Right atrium auricular region (tissue), 2 donors: ENCODE results near the gene CASTOR1. TPM values are rescaled to one million over a fixed set of nuclear protein-coding genes. Genes with fewer than 3 reads are reported as not detected.

Experiments used
- DNase-seq: peaks from one replicate; pipeline ENCODE4 v3.0.0-alpha.2; 2019; ENCODE audit warnings: low spot score
- H3K27ac ChIP-seq, 2 donors: fragments of 200-600 bp; sonication (generic); 1 replicate in 1 of 2; 2 replicates in 1 of 2; pipeline ENCODE4 v1.5.1; 2016 to 2019
- H3K27me3 ChIP-seq, 2 donors: fragments of 200-600 bp; sonication (generic); one replicate each; pipeline versions ENCODE4 v1.5.1 to v1.6.0; 2017 to 2019
- H3K36me3 ChIP-seq: fragments of 200-600 bp; sonication (generic); one replicate; pipeline ENCODE4 v1.5.1; 2016
- H3K4me1 ChIP-seq, 2 donors: fragments of 200-600 bp; sonication (generic); one replicate each; pipeline versions ENCODE4 v1.5.1 to v1.6.0; 2017 to 2019
- H3K4me3 ChIP-seq, 2 donors: fragments of 200-600 bp; sonication (generic); 1 replicate in 1 of 2; 2 replicates in 1 of 2; pipeline ENCODE4 v1.5.1; 2017 to 2019; ENCODE audit warnings: mild to moderate bottlenecking in 1 of 2, moderate library complexity in 1 of 2
- H3K9me3 ChIP-seq, 2 donors: fragments of 200-600 bp; sonication (generic); one replicate each; pipeline ENCODE4 v1.5.1; 2019
- CTCF ChIP-seq, 2 donors: fragments of 200-600 bp; sonication (generic); IDR thresholded peaks; one replicate each; pipeline ENCODE4 v1.5.1; 2019; ENCODE audit warnings: antibody characterized with exemption in 2 of 2
- total RNA-seq, 2 donors: library from RNA; depleted of rRNA; stranded (reverse); fragments of >200 nt; gene quantifications; one replicate each; pipeline ENCODE4 v1.1.0, GENCODE V29; 2016

Gene CASTOR1
- total RNA-seq, 2 donors from 2014 or later, result 8.1 to 12.5 TPM

GRCh38 chr22:30302810-30303138 is 13.5 kb upstream of the CASTOR1 start:
- Histone ChIP-seq H3K9me3 (no peaks in the 10 kb centered on the region), H3K4me1 (peaks cover 0 to 74% of the 10 kb centered on the region in 2 donors), H3K36me3 (peaks cover 35% of the 10 kb centered on the region), H3K4me3 (no peak overlapping the region), H3K27me3 (no peaks in the 10 kb centered on the region), H3K27ac (peak overlapping the region; percentile 75 to 79)
- no peak for TF ChIP-seq CTCF (IDR thresholded peaks at IDR 0.05)
- no peak for DNase-seq

GRCh38 chr22:30301995-30302809 is 12.9 kb upstream of the CASTOR1 start:
- Histone ChIP-seq H3K27ac (peak overlapping the region; percentile 75 to 79), H3K27me3 (no peaks in the 10 kb centered on the region), H3K9me3 (no peaks in the 10 kb centered on the region), H3K4me3 (no peak overlapping the region), H3K4me1 (peaks cover 0 to 69% of the 10 kb centered on the region in 2 donors), H3K36me3 (peaks cover 41% of the 10 kb centered on the region)
- DNase-seq, result no peak
- TF ChIP-seq CTCF (IDR thresholded peaks at IDR 0.05), result no peak

GRCh38 chr22:30299322-30299721 is 10.0 kb upstream of the CASTOR1 start:
- TF ChIP-seq CTCF (IDR thresholded peaks at IDR 0.05), result no peak
- Histone ChIP-seq H3K4me1 (peaks cover 0 to 40% of the 10 kb centered on the region in 2 donors), H3K27me3 (no peaks in the 10 kb centered on the region), H3K36me3 (peaks cover 66% of the 10 kb centered on the region), H3K4me3 (no peak overlapping the region), H3K9me3 (no peaks in the 10 kb centered on the region), H3K27ac (no peak overlapping the region)
- DNase-seq, result no peak

- Histone ChIP-seq H3K4me1 (peaks cover 0 to 28% of the 10 kb centered on the region in 2 donors), H3K4me3 (no peak overlapping the region), H3K36me3 (peaks cover 72% of the 10 kb centered on the region), H3K27ac (no peak overlapping the region), H3K9me3 (no peaks in the 10 kb centered on the region), H3K27me3 (no peaks in the 10 kb centered on the region)
- no peak for TF ChIP-seq CTCF (IDR thresholded peaks at IDR 0.05)
- no peak for DNase-seq
Measured at GRCh38 chr22:30297991-30298701, 8.8 kb upstream of the CASTOR1 start.

DNA sequence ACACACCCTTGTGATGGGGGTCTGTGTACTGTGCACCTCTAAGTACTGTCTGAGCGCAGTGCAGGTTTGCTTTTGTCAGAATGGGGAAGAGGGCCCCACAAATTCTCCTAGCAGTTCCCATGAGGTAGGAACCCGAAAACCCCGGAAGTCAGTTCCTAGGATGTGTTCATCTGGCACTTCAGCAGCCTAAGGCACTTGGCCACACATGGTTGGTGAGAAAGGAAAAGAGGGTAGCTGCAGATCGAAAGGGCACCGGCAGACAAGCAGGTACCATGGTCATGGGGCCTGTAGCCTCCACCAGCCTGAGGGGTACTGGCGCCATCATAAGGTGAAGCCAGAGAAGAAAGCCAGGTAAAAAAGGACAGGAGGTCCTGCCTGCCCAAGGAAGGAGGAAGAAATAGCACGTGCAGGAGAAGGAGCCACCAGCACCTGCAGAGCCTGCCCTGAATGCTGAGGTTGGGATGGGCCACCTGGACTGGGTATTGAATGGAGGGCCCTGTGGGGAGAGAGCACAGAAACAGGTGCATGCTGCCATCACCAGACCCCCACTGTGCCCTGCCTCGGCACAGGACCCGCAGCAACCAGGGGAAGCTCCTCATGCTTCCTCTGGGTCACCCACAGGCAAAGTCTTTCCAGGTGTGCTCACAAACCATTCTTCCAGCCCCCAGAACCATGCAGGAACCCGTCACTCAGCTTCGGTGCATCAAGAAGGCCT is 8.1 kb upstream of the CASTOR1 start:
- Histone ChIP-seq H3K9me3 (no peaks in the 10 kb centered on the region), H3K4me3 (no peak overlapping the region), H3K36me3 (peaks cover 74% of the 10 kb centered on the region), H3K27ac (no peak overlapping the region), H3K4me1 (peaks cover 0 to 24% of the 10 kb centered on the region in 2 donors), H3K27me3 (no peaks in the 10 kb centered on the region)
- no peak for TF ChIP-seq CTCF (IDR thresholded peaks at IDR 0.05)
- DNase-seq, result no peak
